ENCODE data around the gene MPO.

The MPO gene

DNA sequence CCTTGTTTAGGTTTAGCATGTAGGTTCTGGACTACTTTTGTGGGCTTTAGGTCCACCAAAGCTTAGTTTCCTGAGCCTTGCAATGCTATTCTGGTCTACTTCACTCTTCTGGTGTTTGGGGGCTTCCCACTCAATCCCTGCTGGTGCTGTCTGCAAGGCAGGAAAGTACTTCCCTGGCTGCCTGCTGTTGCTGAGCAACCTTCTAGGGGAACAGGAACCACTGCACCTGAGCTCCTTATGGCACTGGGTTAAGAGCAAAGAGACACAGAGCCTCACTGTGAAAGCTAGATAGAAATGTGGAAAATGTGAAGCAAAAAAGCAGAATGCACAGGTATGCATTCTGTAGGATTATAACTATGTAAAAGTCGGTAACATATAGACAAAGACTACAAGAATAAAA lies 17.0 kb downstream of the MPO start:
- DNase-seq (ENCODE audit: low read depth): no peak

DNA sequence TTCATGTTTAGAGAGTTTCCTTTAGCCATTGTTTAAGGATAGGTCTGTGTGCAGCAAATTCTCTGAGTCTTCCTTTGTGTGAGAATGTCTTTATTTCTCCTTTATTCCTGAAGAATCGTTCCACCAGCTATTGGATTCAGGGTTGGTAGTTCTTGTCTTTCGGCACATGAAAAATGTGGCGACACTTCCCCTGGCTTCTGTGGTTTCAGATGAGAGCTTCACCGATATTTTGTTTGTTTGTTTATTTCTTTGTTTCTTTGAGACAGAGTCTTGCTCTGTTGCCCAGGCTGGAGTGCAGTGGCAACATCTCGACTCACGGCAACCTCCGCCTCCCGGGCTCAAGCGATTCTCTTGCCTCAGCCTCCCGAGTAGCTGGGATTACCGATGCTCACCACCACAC lies 18.6 kb downstream of the MPO start:
- DNase-seq (ENCODE audit: low read depth): no peak

DNA sequence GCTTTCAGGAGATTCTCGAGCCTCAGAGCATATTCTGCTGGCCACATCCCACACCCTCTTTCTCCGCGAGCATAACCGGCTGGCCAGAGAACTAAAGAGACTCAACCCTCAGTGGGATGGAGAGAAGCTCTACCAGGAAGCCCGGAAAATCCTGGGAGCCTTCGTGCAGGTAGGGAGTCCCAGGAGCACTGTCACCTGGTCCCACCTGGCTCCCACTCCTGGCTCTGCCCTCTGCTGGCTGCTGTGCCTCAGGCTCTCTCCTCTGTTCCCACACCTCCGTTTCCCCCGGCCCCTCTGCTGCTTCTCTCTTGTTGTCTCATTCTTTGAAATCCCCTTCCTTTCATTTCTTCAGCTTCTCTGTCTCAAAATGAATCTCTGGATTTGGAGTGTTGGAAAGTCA lies 25.9 kb downstream of the MPO start:
- no peak for DNase-seq (ENCODE audit: low read depth)

DNA sequence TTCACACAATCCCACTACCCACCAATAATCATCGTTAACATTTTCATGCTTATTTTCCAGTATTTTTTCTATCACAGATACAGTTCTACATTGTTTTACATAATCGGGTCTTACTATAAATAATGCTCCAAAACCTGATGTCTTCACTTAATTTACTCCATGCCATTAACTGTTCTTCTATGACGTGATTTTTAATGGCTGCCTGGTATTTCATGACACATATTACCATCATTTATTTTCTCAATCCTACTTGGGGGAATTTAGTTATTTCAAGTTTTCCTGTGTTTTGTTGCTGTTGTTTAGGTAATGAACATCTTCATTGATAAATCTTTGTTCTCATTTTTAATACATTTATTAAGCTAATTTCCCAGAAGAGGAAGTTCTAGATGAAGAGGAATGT lies 27.7 kb downstream of the MPO start:
- no peak for DNase-seq (ENCODE audit: low read depth)

GRCh38 chr17:58252141-58252540 lies 28.6 kb downstream of the MPO start:
- no peak for DNase-seq (ENCODE audit: low read depth)

DNA sequence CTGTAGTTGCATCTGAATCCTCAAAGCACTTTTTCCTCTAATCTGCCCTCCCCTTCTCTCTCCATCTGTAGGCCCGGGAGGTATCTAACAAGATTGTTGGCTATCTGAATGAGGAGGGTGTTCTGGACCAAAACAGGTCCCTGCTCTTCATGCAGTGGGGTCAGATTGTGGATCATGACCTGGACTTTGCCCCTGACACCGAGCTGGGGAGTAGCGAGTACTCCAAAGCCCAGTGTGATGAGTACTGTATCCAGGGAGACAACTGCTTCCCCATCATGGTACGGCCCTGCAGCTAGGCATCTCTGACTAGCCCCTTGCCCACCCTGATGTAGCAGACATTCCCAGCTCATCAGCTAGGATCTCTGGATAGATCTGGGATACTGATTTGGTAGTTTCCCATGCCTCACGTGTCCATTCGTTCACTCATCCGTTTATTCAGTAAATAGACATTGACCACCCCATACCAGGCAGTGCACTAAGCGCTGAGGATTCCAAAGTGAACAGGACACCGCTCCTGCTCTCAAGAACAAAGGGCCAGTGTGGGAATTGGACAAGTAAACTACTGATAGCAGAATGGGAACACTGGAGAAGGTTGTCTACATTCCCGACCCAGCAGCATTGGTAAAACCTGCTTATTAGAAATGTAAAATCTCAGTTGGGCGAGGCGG lies 30.3 kb downstream of the MPO start:
- no peak for DNase-seq (ENCODE audit: low read depth)

DNA sequence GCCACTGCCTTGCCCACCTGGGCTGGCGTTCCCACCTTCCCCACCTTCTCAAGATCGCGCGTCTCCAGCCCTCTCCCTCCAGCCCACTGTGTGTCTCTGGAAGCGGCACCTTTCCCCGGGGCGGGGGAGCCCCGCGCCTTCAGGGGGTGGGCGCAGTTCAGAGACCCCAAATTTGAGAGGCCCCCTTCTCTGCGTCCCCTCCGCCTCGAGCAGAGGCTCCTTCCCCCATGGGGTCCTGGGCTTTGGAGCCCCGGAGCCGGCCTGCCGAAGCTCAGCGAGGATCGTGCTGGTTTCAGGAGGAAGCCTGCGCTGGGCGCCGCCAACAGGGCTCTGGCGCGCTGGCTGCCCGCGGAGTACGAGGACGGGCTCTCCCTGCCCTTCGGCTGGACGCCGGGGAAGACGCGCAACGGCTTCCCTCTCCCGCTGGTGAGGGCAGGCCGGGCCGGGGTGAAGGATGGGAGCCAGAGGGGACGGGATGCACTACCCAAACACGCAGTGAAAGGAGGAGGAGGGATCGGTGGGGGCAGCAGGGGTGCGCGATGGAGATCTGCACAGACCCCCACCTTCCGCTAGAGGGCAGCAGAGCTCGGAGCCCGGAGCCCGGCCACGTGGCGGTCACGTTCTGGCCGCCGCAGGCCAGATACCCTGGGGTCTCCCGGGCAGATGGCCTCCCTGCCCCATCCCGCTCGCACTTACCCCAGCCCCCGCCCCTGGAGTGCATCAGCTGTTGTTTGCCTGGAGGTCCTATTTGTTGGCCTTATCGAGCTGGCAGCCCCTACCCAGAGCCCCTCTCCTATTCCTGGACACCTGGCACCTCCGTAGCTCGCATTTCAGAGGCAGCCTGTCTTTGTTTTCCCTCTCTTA lies 31.2 kb downstream of the MPO start:
- peak; percentile 53 for DNase-seq (ENCODE audit: low read depth)

- DNase-seq (ENCODE audit: low read depth): no peak
These were observed 31.8 kb downstream of the MPO start for GRCh38 chr17:58248955-58249269.

DNA sequence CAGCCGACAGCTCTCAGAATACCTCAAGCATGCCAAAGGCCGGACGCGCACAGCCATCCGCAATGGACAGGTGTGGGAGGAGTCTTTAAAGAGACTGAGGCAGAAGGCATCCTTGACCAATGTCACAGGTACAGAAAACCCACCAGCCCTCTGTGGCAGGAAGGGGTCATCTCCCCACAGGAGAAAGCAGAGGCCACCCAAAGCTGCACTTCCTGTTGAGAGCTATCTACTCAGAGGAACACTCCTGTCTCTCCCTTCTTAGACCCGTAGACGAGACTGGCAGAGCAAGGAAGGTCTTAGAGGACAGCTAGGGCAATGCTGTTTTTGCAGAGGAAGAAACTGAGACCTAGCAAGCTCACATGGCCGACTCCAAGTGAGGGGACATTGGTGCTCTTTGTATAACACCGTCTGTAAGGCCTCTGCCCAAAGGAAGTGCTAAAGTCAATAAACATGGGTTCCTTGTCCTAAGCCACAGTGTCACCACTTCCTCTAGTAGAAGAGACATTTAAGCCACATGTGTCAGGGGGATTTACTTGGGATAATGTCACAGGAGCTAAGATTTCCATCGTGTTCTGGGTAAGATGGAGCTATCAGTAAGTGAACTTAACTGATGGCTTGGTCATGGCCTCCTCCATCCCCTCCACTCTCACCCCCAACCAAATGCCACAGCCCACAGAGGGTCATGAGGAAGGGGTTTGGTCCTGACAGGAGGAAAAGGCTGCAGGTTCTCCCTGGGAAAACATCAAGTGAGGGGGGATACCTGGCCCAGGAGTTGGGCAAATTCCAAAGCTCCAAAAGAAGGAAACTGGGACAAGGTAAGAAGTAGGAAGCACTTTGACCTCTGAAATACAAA lies 33.0 kb downstream of the MPO start:
- DNase-seq (ENCODE audit: low read depth): no peak

GRCh38 chr17:58246781-58247180 lies 34.0 kb downstream of the MPO start:
- no peak for DNase-seq (ENCODE audit: low read depth)

DNA sequence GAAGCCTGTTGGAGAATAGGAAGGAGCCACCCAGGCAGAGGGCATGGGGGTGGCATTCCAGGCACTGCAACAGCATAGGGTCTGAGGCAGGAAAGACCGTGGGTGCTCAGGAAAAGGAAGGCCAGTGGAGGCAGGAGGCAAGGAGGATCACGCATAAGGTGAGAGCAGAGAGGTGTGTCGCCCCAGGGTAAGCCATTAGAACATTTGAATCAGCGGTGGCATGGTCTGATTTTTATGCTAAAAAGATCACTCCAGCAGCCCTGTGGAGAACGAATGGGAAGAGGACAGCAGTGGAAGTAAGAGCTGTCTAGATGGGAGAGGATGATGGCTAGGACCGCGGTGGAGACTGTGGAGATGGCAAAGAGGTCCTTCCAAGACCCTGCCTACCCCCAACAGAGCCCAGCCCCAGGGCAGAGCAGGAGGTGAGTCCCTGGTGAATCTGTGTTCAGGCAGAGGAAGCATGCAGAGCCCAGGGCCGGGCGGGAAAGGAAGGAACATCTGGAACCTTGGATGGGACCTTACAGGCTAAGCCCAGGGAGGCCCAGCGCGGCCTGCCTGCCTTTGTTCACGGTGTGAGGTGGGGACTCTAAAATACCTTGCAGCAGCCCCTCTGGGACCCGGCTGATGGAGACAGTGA lies 34.5 kb downstream of the MPO start:
- DNase-seq (ENCODE audit: low read depth): no peak

GRCh38 chr17:58245428-58246103 lies 35.2 kb downstream of the MPO start:
- no peak for DNase-seq (ENCODE audit: low read depth)

GRCh38 chr17:58244963-58245362 lies 35.8 kb downstream of the MPO start:
- no peak for DNase-seq (ENCODE audit: low read depth)

DNA sequence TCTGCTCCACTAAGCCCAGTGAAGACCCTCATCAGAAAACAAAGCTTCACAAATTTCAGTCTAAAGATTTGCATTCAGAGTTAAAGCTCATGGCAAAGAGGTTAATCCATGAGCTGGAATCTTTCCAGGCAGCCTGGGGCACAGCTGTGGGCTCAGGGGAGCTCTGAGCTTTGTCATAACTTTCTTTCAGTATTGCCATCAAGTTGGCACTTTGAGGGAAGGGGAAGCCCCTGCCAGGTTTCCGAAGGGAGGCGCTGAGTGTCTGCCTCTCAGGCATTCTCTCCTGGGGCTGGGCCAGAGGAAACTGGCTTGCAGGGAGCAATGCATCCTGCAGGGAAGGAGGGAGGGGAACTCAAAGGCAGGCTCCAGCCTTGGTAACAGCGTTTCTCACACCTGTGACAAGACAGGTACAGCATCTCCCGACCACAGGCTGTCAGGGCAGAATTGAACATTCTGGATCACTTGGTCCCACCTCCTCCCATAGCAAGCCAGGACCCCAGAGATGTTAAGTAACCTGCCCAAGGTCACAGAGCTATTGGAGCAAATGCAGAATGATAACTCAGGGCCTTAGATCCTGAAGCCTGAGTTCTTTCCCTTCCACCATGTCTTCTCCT lies 38.5 kb downstream of the MPO start:
- DNase-seq (ENCODE audit: low read depth): no peak

- DNase-seq (ENCODE audit: low read depth): no peak
These were observed 40.7 kb downstream of the MPO start for GRCh38 chr17:58239987-58240386.

- DNase-seq (ENCODE audit: low read depth): no peak
These were observed 42.5 kb downstream of the MPO start, which contains the start of gene LPO for GRCh38 chr17:58238147-58238634. LPO (plus strand) TSS chr17:58238584; CDS start chr17:58242980, 4,396 bp downstream.

- DNase-seq (ENCODE audit: low read depth): no peak
These were observed 44.3 kb downstream of the MPO start for GRCh38 chr17:58236394-58236793.

GRCh38 chr17:58235821-58236220 lies 44.9 kb downstream of the MPO start:
- no peak for DNase-seq (ENCODE audit: low read depth)

DNA sequence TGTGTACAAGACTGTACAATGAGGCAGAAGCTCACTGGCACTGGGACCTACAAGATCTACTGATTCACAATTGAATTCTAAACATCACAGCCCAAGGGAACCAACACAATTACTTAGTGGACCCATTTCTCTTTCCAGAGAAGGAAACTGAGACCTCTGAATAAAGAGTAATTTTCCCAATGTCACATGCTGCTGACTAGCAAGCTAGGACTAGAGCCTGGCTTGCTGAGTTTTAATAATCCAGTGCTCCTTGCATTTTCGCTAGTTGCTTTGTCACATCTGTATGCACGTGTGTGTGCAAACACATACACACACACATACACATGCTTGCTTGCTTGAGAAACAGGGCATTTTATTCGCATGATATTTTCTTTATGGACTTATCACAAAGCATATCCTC lies 46.2 kb downstream of the MPO start:
- DNase-seq (ENCODE audit: low read depth): no peak

- DNase-seq (ENCODE audit: low read depth): no peak
These were observed 47.2 kb downstream of the MPO start for GRCh38 chr17:58233543-58233942.

DNA sequence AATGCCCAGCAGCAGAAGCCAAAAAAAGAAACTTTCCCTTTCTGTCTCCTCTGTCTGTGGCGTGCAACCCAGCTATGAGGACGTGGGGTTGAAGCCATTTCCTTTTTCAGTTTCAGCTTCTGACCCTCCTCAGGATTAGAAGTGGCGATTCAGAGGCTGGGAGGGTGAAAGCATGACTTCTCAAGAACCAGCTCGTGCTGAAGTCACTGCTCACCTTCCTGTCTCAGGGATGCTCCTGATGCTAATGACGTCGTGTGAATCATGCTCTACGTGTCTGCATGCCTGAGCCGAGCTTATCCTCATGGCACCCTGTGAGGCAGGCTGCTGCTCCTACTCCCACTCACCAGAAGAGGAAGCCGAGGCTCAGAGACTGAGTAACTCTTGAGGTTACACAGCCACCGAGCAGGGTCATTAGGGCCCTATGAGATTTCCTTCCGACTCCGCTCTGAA lies 48.0 kb downstream of the MPO start:
- no peak for DNase-seq (ENCODE audit: low read depth)

Data from activated T-helper 1 cell treated with Interleukin-2 at 50 U/mL for 16 hours (primary cell).